Measurements from ENCODE around the gene GBF1. TPM values are rescaled to one million over a fixed set of nuclear protein-coding genes. Genes with fewer than 3 reads are reported as not detected.

The GBF1 gene
- total and polyA plus RNA-seq, 10 of the 15 experiments (the other 5 are each of a cell fraction or from before 2014, with no cell fraction given): 0.82 to 42.0 (median 21.8) TPM

GRCh38 chr10:102200751-102201640 lies 44.3 kb upstream of the GBF1 start:
- H3K79me2 ChIP-seq (ENCODE audit: control insufficient read depth, insufficient read depth, low read length): no peaks in the 10 kb centered on the region
- H3K9ac ChIP-seq (ENCODE audit: control insufficient read depth, insufficient read depth, low read length): no peak overlapping the region
- intact Hi-C loops (cut with micrococcal nuclease; ENCODE audit: unreplicated experiment) (no loop called here), in situ Hi-C loops (cut with MboI) (no loop called here)
- H3K4me1 ChIP-seq (ENCODE audit: control insufficient read depth, insufficient read depth, low read length): no peaks in the 10 kb centered on the region
- peaks cover 3% of the 10 kb centered on the region; the same call in 2 of the 3 replicates for H3K9me3 ChIP-seq (replicated peaks; ENCODE audit: control insufficient read depth, insufficient read depth, low read length)
- ChIA-PET SMC1A (ENCODE audit: uncharacterized antibody, unreplicated experiment) (no interaction called here), RAD21 (ENCODE audit: unreplicated experiment) (no interaction called here), CTCF (interaction anchor here (1.0 kb wide), 1 partner anchor 7 kb away, joined by 3 read pairs; no protein-coding TSS in a partner anchor), POLR2A (interaction anchor here (0.6 kb wide), 2 partner anchors 12 to 15 kb away, joined by 3 read pairs; no protein-coding TSS in a partner anchor)
- H3K27ac ChIP-seq (ENCODE audit: control insufficient read depth, insufficient read depth): no peak overlapping the region
- no peak overlapping the region for H3K4me2 ChIP-seq (ENCODE audit: control insufficient read depth, insufficient read depth)
- 73% methylated on average over 34 of the region's 34 CpGs for WGBS (ENCODE audit: insufficient coverage, insufficient replicate concordance, low lambda C conversion rate, missing lambda C conversion rate)
- H3K4me3 ChIP-seq: no peak overlapping the region
- no peaks in the 10 kb centered on the region for H4K20me1 ChIP-seq (ENCODE audit: control insufficient read depth, insufficient read depth)
- no TSS peak for BruUV-seq (replicated peaks)
- DNase-seq (ENCODE audit: low read depth, low spot score): peak; percentile 16
- no peak for FAIRE-seq
- H3K27me3 ChIP-seq (replicated peaks in 1 of 2; ENCODE audit: control insufficient read depth in 2 of 2, insufficient read depth in 2 of 2, low read length in 1 of 2): no peaks in the 10 kb centered on the region
- H2AFZ ChIP-seq (ENCODE audit: control insufficient read depth, low read depth, low read length): no peak overlapping the region
- ATAC-seq: peak; percentile 72
- TF ChIP-seq BHLHE40 (IDR thresholded peaks at IDR 0.05; ENCODE audit: borderline replicate concordance in 1 of 2, low read depth in 2 of 2, low read length in 1 of 2) (peak in 1 of 2 experiments; percentile 39; a peak in 1 of 4 replicates), STAT1 (conservative IDR thresholded peaks at IDR 0.05) (no peak), RFX5 (IDR thresholded peaks at IDR 0.05; ENCODE audit: low read depth, low read length) (no peak), MEF2B (IDR thresholded peaks at IDR 0.05; ENCODE audit: partially characterized antibody, poor library complexity, severe bottlenecking) (peak; percentile 64), CBX3 (IDR thresholded peaks at IDR 0.05; ENCODE audit: borderline replicate concordance, low read depth) (no peak), IKZF2 (IDR thresholded peaks at IDR 0.05) (peak; percentile 10 to 17; a peak in 1 of 4 replicates), IKZF1 (conservative IDR thresholded peaks at IDR 0.05) (0 out of 2 replicates have a peak, but pooled peaks have one; percentile 31)
- TF ChIP-seq, protein P1, sequence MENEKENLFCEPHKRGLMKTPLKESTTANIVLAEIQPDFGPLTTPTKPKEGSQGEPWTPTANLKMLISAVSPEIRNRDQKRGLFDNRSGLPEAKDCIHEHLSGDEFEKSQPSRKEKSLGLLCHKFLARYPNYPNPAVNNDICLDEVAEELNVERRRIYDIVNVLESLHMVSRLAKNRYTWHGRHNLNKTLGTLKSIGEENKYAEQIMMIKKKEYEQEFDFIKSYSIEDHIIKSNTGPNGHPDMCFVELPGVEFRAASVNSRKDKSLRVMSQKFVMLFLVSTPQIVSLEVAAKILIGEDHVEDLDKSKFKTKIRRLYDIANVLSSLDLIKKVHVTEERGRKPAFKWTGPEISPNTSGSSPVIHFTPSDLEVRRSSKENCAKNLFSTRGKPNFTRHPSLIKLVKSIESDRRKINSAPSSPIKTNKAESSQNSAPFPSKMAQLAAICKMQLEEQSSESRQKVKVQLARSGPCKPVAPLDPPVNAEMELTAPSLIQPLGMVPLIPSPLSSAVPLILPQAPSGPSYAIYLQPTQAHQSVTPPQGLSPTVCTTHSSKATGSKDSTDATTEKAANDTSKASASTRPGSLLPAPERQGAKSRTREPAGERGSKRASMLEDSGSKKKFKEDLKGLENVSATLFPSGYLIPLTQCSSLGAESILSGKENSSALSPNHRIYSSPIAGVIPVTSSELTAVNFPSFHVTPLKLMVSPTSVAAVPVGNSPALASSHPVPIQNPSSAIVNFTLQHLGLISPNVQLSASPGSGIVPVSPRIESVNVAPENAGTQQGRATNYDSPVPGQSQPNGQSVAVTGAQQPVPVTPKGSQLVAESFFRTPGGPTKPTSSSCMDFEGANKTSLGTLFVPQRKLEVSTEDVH (IDR thresholded peaks at IDR 0.05; ENCODE audit: low read depth, partially characterized antibody): no peak
- TF ChIP-seq, protein P2, sequence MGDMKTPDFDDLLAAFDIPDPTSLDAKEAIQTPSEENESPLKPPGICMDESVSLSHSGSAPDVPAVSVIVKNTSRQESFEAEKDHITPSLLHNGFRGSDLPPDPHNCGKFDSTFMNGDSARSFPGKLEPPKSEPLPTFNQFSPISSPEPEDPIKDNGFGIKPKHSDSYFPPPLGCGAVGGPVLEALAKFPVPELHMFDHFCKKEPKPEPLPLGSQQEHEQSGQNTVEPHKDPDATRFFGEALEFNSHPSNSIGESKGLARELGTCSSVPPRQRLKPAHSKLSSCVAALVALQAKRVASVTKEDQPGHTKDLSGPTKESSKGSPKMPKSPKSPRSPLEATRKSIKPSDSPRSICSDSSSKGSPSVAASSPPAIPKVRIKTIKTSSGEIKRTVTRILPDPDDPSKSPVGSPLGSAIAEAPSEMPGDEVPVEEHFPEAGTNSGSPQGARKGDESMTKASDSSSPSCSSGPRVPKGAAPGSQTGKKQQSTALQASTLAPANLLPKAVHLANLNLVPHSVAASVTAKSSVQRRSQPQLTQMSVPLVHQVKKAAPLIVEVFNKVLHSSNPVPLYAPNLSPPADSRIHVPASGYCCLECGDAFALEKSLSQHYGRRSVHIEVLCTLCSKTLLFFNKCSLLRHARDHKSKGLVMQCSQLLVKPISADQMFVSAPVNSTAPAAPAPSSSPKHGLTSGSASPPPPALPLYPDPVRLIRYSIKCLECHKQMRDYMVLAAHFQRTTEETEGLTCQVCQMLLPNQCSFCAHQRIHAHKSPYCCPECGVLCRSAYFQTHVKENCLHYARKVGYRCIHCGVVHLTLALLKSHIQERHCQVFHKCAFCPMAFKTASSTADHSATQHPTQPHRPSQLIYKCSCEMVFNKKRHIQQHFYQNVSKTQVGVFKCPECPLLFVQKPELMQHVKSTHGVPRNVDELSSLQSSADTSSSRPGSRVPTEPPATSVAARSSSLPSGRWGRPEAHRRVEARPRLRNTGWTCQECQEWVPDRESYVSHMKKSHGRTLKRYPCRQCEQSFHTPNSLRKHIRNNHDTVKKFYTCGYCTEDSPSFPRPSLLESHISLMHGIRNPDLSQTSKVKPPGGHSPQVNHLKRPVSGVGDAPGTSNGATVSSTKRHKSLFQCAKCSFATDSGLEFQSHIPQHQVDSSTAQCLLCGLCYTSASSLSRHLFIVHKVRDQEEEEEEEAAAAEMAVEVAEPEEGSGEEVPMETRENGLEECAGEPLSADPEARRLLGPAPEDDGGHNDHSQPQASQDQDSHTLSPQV (IDR thresholded peaks at IDR 0.05): no peak
- no peaks in the 10 kb centered on the region for H3K36me3 ChIP-seq (ENCODE audit: control insufficient read depth in 2 of 2, insufficient read depth in 2 of 2, low read length in 1 of 2)

Data from GM12878 (cell line).